Endothelial cell of umbilical vein (primary cell): ENCODE data around the gene PRKCSH. TPM values are rescaled to one million over a fixed set of nuclear protein-coding genes. Genes with fewer than 3 reads are reported as not detected.

ENCODE experiments used
- BruUV-seq: library from RNA; stranded (reverse); fragments of 400-500 nt; replicated peaks from 2 replicates; lab custom pipeline; 2021; lab: Mats Ljungman, UMichigan
- CTCF ChIA-PET: fragments of 300-600, 350-600 bp; sonication (Branson Sonifier 250); formaldehyde crosslinking; loops from one replicate; lab custom pipeline; 2021; ENCODE audit warnings: antibody characterized with exemption, inconsistent platforms; lab: Charles Lee
- POLR2A ChIA-PET: fragments of 300-600, 350-600 bp; sonication (Branson Sonifier 250); formaldehyde crosslinking; loops from one replicate; lab custom pipeline; 2021; ENCODE audit warnings: antibody characterized with exemption, inconsistent platforms; lab: Charles Lee
- DNase-seq: peaks from one replicate; pipeline ENCODE4 v3.0.0-alpha.2; 2011; ENCODE audit warnings: low read depth, low spot score
- FAIRE-seq: peaks from 2 replicates; lab custom pipeline; 2011; peaks lifted over from hg19 to GRCh38; lab: Jason Lieb, UNC
- H2AFZ ChIP-seq: 2 replicates; pipeline ENCODE4 v1.6.0; 2012; ENCODE audit warnings: low read depth, low read length, control low read depth, inconsistent platforms
- H3K27ac ChIP-seq: 2 replicates; pipeline ENCODE4 v1.5.1; 2011; ENCODE audit warnings: low read depth, mild to moderate bottlenecking, control low read depth, low read length, moderate library complexity; ENCODE audit not compliant: insufficient read depth
- H3K27me3 ChIP-seq, 2 experiments: 2 replicates each; pipeline versions ENCODE4 v1.6.0 to v1.6.1; 2011; ENCODE audit warnings: low read length in 2 of 2, mixed read lengths in 1 of 2; ENCODE audit not compliant: control insufficient read depth in 2 of 2, insufficient read depth in 2 of 2
- H3K36me3 ChIP-seq, 2 experiments: 2 replicates in 1 of 2; 3 replicates in 1 of 2; pipeline ENCODE4 v1.5.1; 2011; ENCODE audit warnings: low read length in 2 of 2, mild to moderate bottlenecking in 1 of 2, moderate library complexity in 1 of 2; ENCODE audit not compliant: control insufficient read depth in 2 of 2, insufficient read depth in 2 of 2; ENCODE audit errors: extremely low read depth in 1 of 2
- H3K4me1 ChIP-seq: 3 replicates; pipeline ENCODE4 v1.5.1; 2011; ENCODE audit warnings: mild to moderate bottlenecking, low read length; ENCODE audit not compliant: control insufficient read depth, insufficient read depth; ENCODE audit errors: extremely low read depth
- H3K4me2 ChIP-seq: 2 replicates; pipeline ENCODE4 v1.6.1; 2011; ENCODE audit warnings: low read length, control low read depth, mixed read lengths; ENCODE audit not compliant: insufficient read depth
- H3K4me3 ChIP-seq, 3 experiments: fragments of 200-600 bp in 1 of 3; sonication (generic), shearing (Covaris generic) in 1 of 3; replicated peaks in 1 of 3; 2 replicates each; pipeline ENCODE4 v1.5.1; 2011 to 2016; ENCODE audit warnings: control low read depth in 3 of 3, low read length in 3 of 3, mild to moderate bottlenecking in 2 of 3, inconsistent platforms in 1 of 3, low read depth in 1 of 3, moderate library complexity in 1 of 3; ENCODE audit not compliant: insufficient read depth in 1 of 3
- H3K79me2 ChIP-seq: 2 replicates; pipeline ENCODE4 v1.6.0; 2012; ENCODE audit warnings: low read length, inconsistent platforms; ENCODE audit not compliant: control insufficient read depth, insufficient read depth
- H3K9ac ChIP-seq: replicated peaks from 2 replicates; pipeline ENCODE3; 2011; ENCODE audit warnings: low read length, control low read depth; ENCODE audit not compliant: insufficient read depth; ENCODE audit errors: extremely low read depth
- H3K9me1 ChIP-seq: replicated peaks from 3 replicates; pipeline ENCODE4 v1.6.0; 2011; ENCODE audit warnings: mild to moderate bottlenecking, low read length; ENCODE audit not compliant: control insufficient read depth, insufficient read depth; ENCODE audit errors: extremely low read depth
- H3K9me3 ChIP-seq: replicated peaks from 2 replicates; pipeline ENCODE4 v1.5.1; 2012; ENCODE audit warnings: low read length, inconsistent platforms; ENCODE audit not compliant: control insufficient read depth, insufficient read depth
- H4K20me1 ChIP-seq: replicated peaks from 2 replicates; pipeline ENCODE3; 2011; ENCODE audit warnings: mild to moderate bottlenecking, low read length; ENCODE audit not compliant: control insufficient read depth, insufficient read depth; ENCODE audit errors: extremely low read depth
- CTCF ChIP-seq, 2 donors: IDR thresholded peaks; 1 replicate in 1 of 2; 2 replicates in 1 of 2; pipeline ENCODE4 v1.5.1; 2011; ENCODE audit warnings: low read length in 2 of 2, mild to moderate bottlenecking in 2 of 2, moderate library complexity in 2 of 2, control low read depth in 1 of 2, inconsistent platforms in 1 of 2, low read depth in 1 of 2; ENCODE audit not compliant: insufficient read depth in 1 of 2; ENCODE audit errors: extremely low read depth in 1 of 2
- EZH2 ChIP-seq: IDR thresholded peaks from 2 replicates; pipeline ENCODE4 v1.6.1; 2012; ENCODE audit warnings: borderline replicate concordance, low read depth, mild to moderate bottlenecking, moderate library complexity, low read length, inconsistent platforms; ENCODE audit not compliant: severe bottlenecking
- FOS ChIP-seq: IDR thresholded peaks from 2 replicates; pipeline ENCODE4 v1.6.1; 2011; ENCODE audit warnings: mild to moderate bottlenecking, low read length, moderate library complexity, borderline replicate concordance; ENCODE audit not compliant: insufficient read depth
- GATA2 ChIP-seq: IDR thresholded peaks from 2 replicates; pipeline ENCODE4 v1.7.0; 2011; ENCODE audit warnings: low read depth, mild to moderate bottlenecking, moderate library complexity, mixed read lengths, low read length; ENCODE audit not compliant: insufficient read length, insufficient read depth
- JUN ChIP-seq: IDR thresholded peaks from 2 replicates; pipeline ENCODE4 v1.6.1; 2011; ENCODE audit warnings: borderline replicate concordance, low read depth; ENCODE audit not compliant: insufficient read length, insufficient read depth
- MAX ChIP-seq: IDR thresholded peaks from 2 replicates; pipeline ENCODE4 v1.6.1; 2011; ENCODE audit not compliant: insufficient read depth, insufficient read length
- MYC ChIP-seq: IDR thresholded peaks from one replicate; pipeline ENCODE4 v1.6.1; 2011; ENCODE audit warnings: mild to moderate bottlenecking, low read depth, low read length
- POLR2A ChIP-seq: IDR thresholded peaks from 2 replicates; pipeline ENCODE4 v1.6.1; 2012; ENCODE audit warnings: low read depth, mild to moderate bottlenecking, control low read depth, low read length
- POLR2AphosphoS5 ChIP-seq: IDR thresholded peaks from 2 replicates; pipeline ENCODE4 v1.6.1; 2012; ENCODE audit warnings: low read depth, mild to moderate bottlenecking, control low read depth, low read length, moderate library complexity; ENCODE audit not compliant: insufficient read depth
- dilution Hi-C: fragments of 300-500 bp; cut with MboI; formaldehyde crosslinking; loops from one replicate; pipeline ENCODE4 v1.15.0; 2019; ENCODE audit warnings: low sequenced_read_pairs; ENCODE audit not compliant: extremely low pct_ligation_motif_present
- intact Hi-C: fragments of 100-400 bp; cut with micrococcal nuclease; formaldehyde crosslinking; loops from one replicate; pipeline ENCODE4 v1.10.0; 2022
- polyA plus RNA-seq, 4 experiments: library from polyadenylated mRNA; depleted of rRNA in 3 of 4; stranded (reverse) in 3 of 4; unstranded in 1 of 4; fragments of >200 nt; gene quantifications; 2 replicates each; pipeline versions ENCODE4 v1.2.1 to v1.2.3, GENCODE V29; 2011 to 2012; ENCODE audit warnings: missing spikeins in 1 of 4
- total RNA-seq: library from RNA; stranded (reverse); gene quantifications from 2 replicates; pipeline ENCODE4 v1.2.3, GENCODE V29; 2021

PRKCSH gene
- total and polyA plus RNA-seq, 2 donors (not counting 3 experiments of a cell fraction or from before 2014, with no cell fraction given), result 215 to 425 TPM

GRCh38 chr19:11421371-11422098 lies 13.9 kb upstream of the PRKCSH start:
- FAIRE-seq (no peak), DNase-seq (no peak)
- no peak for TF ChIP-seq MYC
- TF ChIP-seq POLR2AphosphoS5, result no peak
- TF ChIP-seq JUN, result no peak
- TF ChIP-seq FOS, result no peak
- no peak for TF ChIP-seq GATA2
- TF ChIP-seq MAX, result no peak
- no peak for TF ChIP-seq EZH2
- TF ChIP-seq CTCF (IDR thresholded peaks at IDR 0.05; ENCODE audit: extremely low read depth in 1 of 2, insufficient read depth in 1 of 2, low read depth in 1 of 2, low read length in 2 of 2), result no peak
- no peak for TF ChIP-seq POLR2A
- no peaks in the 10 kb centered on the region for H3K36me3 ChIP-seq
- H3K27me3 ChIP-seq, result peaks cover 36 to 39% of the 10 kb centered on the region in 2 experiments
- peak overlapping the region; percentile 4 for H2AFZ ChIP-seq
- H4K20me1 ChIP-seq, result no peaks in the 10 kb centered on the region
- intact Hi-C loops, result loop anchor here (5.0 kb wide), 1 partner anchor 39 kb away; the partner anchor contains the start of gene EPOR
- no peak overlapping the region for H3K27ac ChIP-seq
- peaks cover 9% of the 10 kb centered on the region for H3K4me1 ChIP-seq
- H3K9me3 ChIP-seq, result no peaks in the 10 kb centered on the region
- no peaks in the 10 kb centered on the region for H3K9me1 ChIP-seq
- BruUV-seq, result no TSS peak
- POLR2A ChIA-PET, result no interaction called here
- dilution Hi-C loops, result no loop called here
- no peaks in the 10 kb centered on the region for H3K79me2 ChIP-seq
- H3K4me2 ChIP-seq, result no peak overlapping the region
- no peak overlapping the region for H3K9ac ChIP-seq
- no peak overlapping the region for H3K4me3 ChIP-seq
- CTCF ChIA-PET, result interaction anchor here (1.0 to 3.7 kb wide), 6 partner anchors 13 to 128 kb away, joined by 4 to 19 read pairs (median 6); partner anchors contain the start of genes ODAD3 and PRKCSH
